HEK293 (cell line): ENCODE measurements around the gene TUBB2A.
"Not testable (repeated sequence)": the region's sequence is repeated elsewhere in the genome, so short reads cannot be mapped to it uniquely, and the experiment has no call there.

ENCODE experiments used
- CTCF ChIA-PET: fragments of 350-600 bp; formaldehyde crosslinking; extraction: SDS; loops from one replicate; lab custom pipeline; 2021; ENCODE audit warnings: antibody characterized with exemption; lab: Yijun Ruan, JAX
- POLR2A ChIA-PET: fragments of 300-600 bp; formaldehyde crosslinking; extraction: SDS; loops from one replicate; lab custom pipeline; 2020; ENCODE audit warnings: antibody characterized with exemption, inconsistent platforms; lab: Yijun Ruan, JAX
- H3K27ac ChIP-seq: fragments of 200-500 bp; sonication (Bioruptor generic); 2 replicates; pipeline ENCODE4 v1.5.1; 2014; ENCODE audit warnings: low read depth, low read length, control low read depth, inconsistent platforms; ENCODE audit errors: extremely low read depth
- H3K36me3 ChIP-seq, 2 experiments: fragments of 200-500 bp in 1 of 2; sonication (Bioruptor generic) in 1 of 2; 1 replicate in 1 of 2; 2 replicates in 1 of 2; pipeline ENCODE4 v1.5.1; 2014 to 2017; ENCODE audit warnings: inconsistent platforms in 2 of 2, low read length in 2 of 2; ENCODE audit not compliant: control insufficient read depth in 2 of 2, insufficient read depth in 1 of 2
- H3K4me1 ChIP-seq: fragments of 200-500 bp; sonication (Bioruptor generic); 2 replicates; pipeline ENCODE4 v1.5.1; 2014; ENCODE audit warnings: mild to moderate bottlenecking, low read length, inconsistent platforms; ENCODE audit not compliant: control insufficient read depth, insufficient read depth
- H3K4me3 ChIP-seq: 2 replicates; pipeline ENCODE4 v1.5.1; 2011; ENCODE audit warnings: low read depth, mild to moderate bottlenecking, control low read depth, low read length, moderate library complexity
- H3K9me3 ChIP-seq: fragments of 200-500 bp; sonication (Bioruptor generic); 2 replicates; pipeline ENCODE4 v1.5.1; 2014; ENCODE audit warnings: low read depth, low read length, inconsistent platforms; ENCODE audit not compliant: control insufficient read depth, insufficient read depth
- CTCF ChIP-seq: fragments of 450-650 bp; formaldehyde crosslinking; IDR thresholded peaks from 2 replicates; pipeline ENCODE4 v1.5.1; 2016; ENCODE audit warnings: missing biosample characterization, missing genetic modification characterization
- EGR2 ChIP-seq: fragments of 450-650 bp; formaldehyde crosslinking; IDR thresholded peaks from 2 replicates; pipeline ENCODE4 v1.5.1; 2016; ENCODE audit warnings: low read depth, missing biosample characterization, missing genetic modification characterization
- GLIS2 ChIP-seq: fragments of 450-650 bp; formaldehyde crosslinking; IDR thresholded peaks from 2 replicates; pipeline ENCODE4 v1.5.1; 2016; ENCODE audit warnings: missing biosample characterization, missing genetic modification characterization
- KLF17 ChIP-seq: fragments of 450-650 bp; formaldehyde crosslinking; IDR thresholded peaks from 2 replicates; pipeline ENCODE4 v1.5.1; 2016; ENCODE audit warnings: missing biosample characterization, missing genetic modification characterization
- KLF8 ChIP-seq: fragments of 450-650 bp; formaldehyde crosslinking; IDR thresholded peaks from 2 replicates; pipeline ENCODE4 v1.5.1; 2016; ENCODE audit warnings: missing biosample characterization, missing genetic modification characterization
- PATZ1 ChIP-seq: fragments of 450-650 bp; formaldehyde crosslinking; IDR thresholded peaks from 2 replicates; pipeline ENCODE4 v1.5.1; 2016; ENCODE audit warnings: missing biosample characterization, missing genetic modification characterization
- SP2 ChIP-seq: fragments of 450-650 bp; formaldehyde crosslinking; IDR thresholded peaks from 2 replicates; pipeline ENCODE4 v1.5.1; 2016; ENCODE audit warnings: missing biosample characterization, missing genetic modification characterization
- ZBTB17 ChIP-seq: fragments of 450-650 bp; formaldehyde crosslinking; IDR thresholded peaks from 2 replicates; pipeline ENCODE4 v1.5.1; 2016; ENCODE audit warnings: missing biosample characterization, missing genetic modification characterization
- ZBTB20 ChIP-seq: fragments of 450-650 bp; formaldehyde crosslinking; IDR thresholded peaks from 2 replicates; pipeline ENCODE4 v1.5.1; 2016; ENCODE audit warnings: missing biosample characterization, missing genetic modification characterization
- ZBTB21 ChIP-seq: fragments of 450-650 bp; formaldehyde crosslinking; IDR thresholded peaks from 2 replicates; pipeline ENCODE4 v1.5.1; 2017; ENCODE audit warnings: missing biosample characterization, missing genetic modification characterization
- ZBTB48 ChIP-seq: fragments of 450-650 bp; formaldehyde crosslinking; IDR thresholded peaks from 2 replicates; pipeline ENCODE4 v1.5.1; 2016; ENCODE audit warnings: missing biosample characterization, missing genetic modification characterization
- ZBTB8A ChIP-seq: fragments of 450-650 bp; formaldehyde crosslinking; IDR thresholded peaks from 2 replicates; pipeline ENCODE4 v1.5.1; 2016; ENCODE audit warnings: missing biosample characterization, missing genetic modification characterization
- ZFHX2 ChIP-seq: fragments of 450-650 bp; formaldehyde crosslinking; conservative IDR thresholded peaks from 2 replicates; pipeline ENCODE4 v1.5.1; 2016; ENCODE audit warnings: missing biosample characterization, missing genetic modification characterization
- ZIC2 ChIP-seq: fragments of 450-650 bp; formaldehyde crosslinking; IDR thresholded peaks from 2 replicates; pipeline ENCODE4 v1.5.1; 2016; ENCODE audit warnings: missing biosample characterization, missing genetic modification characterization
- ZNF266 ChIP-seq: fragments of 450-650 bp; formaldehyde crosslinking; IDR thresholded peaks from 2 replicates; pipeline ENCODE4 v1.5.1; 2016; ENCODE audit warnings: missing biosample characterization, missing genetic modification characterization, low read depth
- ZNF335 ChIP-seq: fragments of 450-650 bp; formaldehyde crosslinking; conservative IDR thresholded peaks from 2 replicates; pipeline ENCODE4 v1.5.1; 2016; ENCODE audit warnings: missing biosample characterization, missing genetic modification characterization
- ZNF394 ChIP-seq: fragments of 450-650 bp; formaldehyde crosslinking; IDR thresholded peaks from 2 replicates; pipeline ENCODE4 v1.5.1; 2016; ENCODE audit warnings: missing biosample characterization, missing genetic modification characterization, mild to moderate bottlenecking, moderate library complexity, borderline replicate concordance
- ZNF423 ChIP-seq: fragments of 450-650 bp; formaldehyde crosslinking; IDR thresholded peaks from 2 replicates; pipeline ENCODE4 v1.5.1; 2016; ENCODE audit warnings: missing biosample characterization, missing genetic modification characterization
- ZNF585B ChIP-seq: fragments of 450-650 bp; formaldehyde crosslinking; IDR thresholded peaks from 2 replicates; pipeline ENCODE4 v1.5.1; 2016; ENCODE audit warnings: missing biosample characterization, missing genetic modification characterization
- ZNF600 ChIP-seq: fragments of 450-650 bp; formaldehyde crosslinking; IDR thresholded peaks from 2 replicates; pipeline ENCODE4 v1.5.1; 2016; ENCODE audit warnings: missing biosample characterization, missing genetic modification characterization
- ZNF768 ChIP-seq: fragments of 450-650 bp; formaldehyde crosslinking; IDR thresholded peaks from 2 replicates; pipeline ENCODE4 v1.5.1; 2018; ENCODE audit warnings: missing biosample characterization, mild to moderate bottlenecking, missing genetic modification characterization
- ZNF791 ChIP-seq: fragments of 450-650 bp; formaldehyde crosslinking; IDR thresholded peaks from 2 replicates; pipeline ENCODE4 v1.5.1; 2016; ENCODE audit warnings: missing biosample characterization, missing genetic modification characterization

Gene TUBB2A

GRCh38 chr6:3159805-3160781, 2.7 kb upstream of the TUBB2A start (continued):
- TF ChIP-seq KLF17 (tag by site-specific recombination) (peak; percentile 79), ZNF768 (tag by site-specific recombination) (0 out of 2 replicates have a peak, but pooled peaks have one; percentile 19), ZBTB20 (tag by site-specific recombination) (peak; percentile 32; the same call in 1 of the 2 replicates), PATZ1 (tag by site-specific recombination) (0 out of 2 replicates have a peak, but pooled peaks have one; percentile 40), ZNF585B (tag by site-specific recombination) (no peak), SP2 (tag by site-specific recombination) (peak; percentile 47), ZBTB17 (tag by site-specific recombination) (peak; percentile 38; the same call in 1 of the 2 replicates), ZNF791 (tag by site-specific recombination) (no peak)

GRCh38 chr6:3156184-3157130, 887 bp downstream of the TUBB2A start:
- Histone ChIP-seq H3K36me3 (peaks cover 6 to 26% of the 10 kb centered on the region in 2 experiments), H3K27ac (peak overlapping the region; percentile 42; the same call in 1 of the 2 replicates), H3K4me3 (peak overlapping the region; percentile 71)
- H3K9me3 ChIP-seq, H3K4me1 ChIP-seq: not testable (repeated sequence)
- CTCF ChIA-PET, result interaction anchor here (0.6 to 2.4 kb wide), 15 partner anchors 10 to 515 kb away, joined by 3 to 17 read pairs (median 4); no protein-coding TSS in a partner anchor
- POLR2A ChIA-PET, result interaction anchor here (0.7 to 1.9 kb wide), 21 partner anchors 8 to 105 kb away, joined by 3 to 25 read pairs (median 4); partner anchors contain the start of genes BPHL, PSMG4 and TUBB2B
- TF ChIP-seq ZNF600 (tag by site-specific recombination), result peak; percentile 43; the same call in 1 of the 2 replicates
- TF ChIP-seq ZBTB21 (tag by site-specific recombination), result peak; percentile 8; the same call in 1 of the 2 replicates
- TF ChIP-seq ZBTB8A (tag by site-specific recombination), result peak; percentile 32; the same call in 1 of the 2 replicates
- TF ChIP-seq PATZ1 (tag by site-specific recombination), result peak; percentile 62
- peak; percentile 87 for TF ChIP-seq ZBTB48 (tag by site-specific recombination)
- TF ChIP-seq EGR2 (tag by site-specific recombination), result peak; percentile 83
- peak; percentile 68 for TF ChIP-seq CTCF (tag by site-specific recombination)
- peak; percentile 36; the same call in 1 of the 2 replicates for TF ChIP-seq ZNF394
- 0 out of 2 replicates have a peak, but pooled peaks have one; percentile 22 for TF ChIP-seq ZNF423 (tag by site-specific recombination)
- peak; percentile 43; the same call in 1 of the 2 replicates for TF ChIP-seq GLIS2 (tag by site-specific recombination)
- TF ChIP-seq KLF8 (tag by site-specific recombination), result peak; percentile 40; the same call in 1 of the 2 replicates
- TF ChIP-seq ZIC2 (tag by site-specific recombination), result peak; percentile 59
- TF ChIP-seq ZNF266 (tag by site-specific recombination), result 0 out of 2 replicates have a peak, but pooled peaks have one; percentile 5
- TF ChIP-seq ZFHX2, result peak; percentile 90
- TF ChIP-seq ZNF335, result peak; percentile 74
